CD4-positive, alpha-beta T cell (primary cell): ENCODE data around the gene SASH1. TPM values are rescaled to one million over a fixed set of nuclear protein-coding genes. Genes with fewer than 3 reads are reported as not detected.

Experiments
- ATAC-seq: fragments of 200-7000 bp; cut with Tn5 transposase; one replicate; pipeline ENCODE4 v1.10.0; 2022; ENCODE audit warnings: mild to moderate bottlenecking; ENCODE audit not compliant: poor library complexity
- CTCF ChIA-PET: fragments of 350-600 bp; sonication (Branson Sonifier 250); formaldehyde crosslinking; loops from one replicate; lab custom pipeline; 2021; ENCODE audit warnings: antibody characterized with exemption, inconsistent platforms; lab: Charles Lee
- POLR2A ChIA-PET: fragments of 350-600 bp; sonication (Branson Sonifier 250); formaldehyde crosslinking; loops from one replicate; lab custom pipeline; 2021; ENCODE audit warnings: antibody characterized with exemption, inconsistent platforms; lab: Charles Lee
- DNase-seq, 14 experiments: peaks; one replicate each; pipeline ENCODE4 v3.0.0-alpha.2; 2013 to 2020; ENCODE audit warnings: mixed read lengths in 2 of 14
- H3K27ac ChIP-seq, 2 donors: one replicate each; pipeline versions ENCODE4 v1.5.1 to v1.7.0; 2013; ENCODE audit warnings: low read length in 2 of 2, low read depth in 1 of 2, mild to moderate bottlenecking in 1 of 2
- H3K27me3 ChIP-seq, 2 experiments: 1 replicate in 1 of 2; 2 replicates in 1 of 2; pipeline versions ENCODE4 v1.6.1 to v1.7.0; 2013; ENCODE audit warnings: low read length in 2 of 2, control low read depth in 1 of 2, mild to moderate bottlenecking in 1 of 2, moderate library complexity in 1 of 2; ENCODE audit not compliant: insufficient read depth in 2 of 2, control insufficient read depth in 1 of 2
- H3K36me3 ChIP-seq: one replicate; pipeline ENCODE4 v1.6.1; 2013; ENCODE audit warnings: low read length, control low read depth; ENCODE audit not compliant: insufficient read depth
- H3K4me1 ChIP-seq: one replicate; pipeline ENCODE4 v1.6.1; 2013; ENCODE audit warnings: low read length, control low read depth; ENCODE audit not compliant: insufficient read depth
- H3K4me3 ChIP-seq: one replicate; pipeline ENCODE4 v1.5.1; 2013; ENCODE audit warnings: mild to moderate bottlenecking, low read length, moderate library complexity
- H3K9me3 ChIP-seq, 2 experiments: 1 replicate in 1 of 2; 2 replicates in 1 of 2; pipeline versions ENCODE4 v1.6.1 to v1.7.0; 2013; ENCODE audit warnings: low read length in 2 of 2, mild to moderate bottlenecking in 2 of 2, control low read depth in 1 of 2, moderate library complexity in 1 of 2; ENCODE audit not compliant: control insufficient read depth in 1 of 2, insufficient read depth in 1 of 2
- H3K27ac Mint-ChIP-seq: one replicate; pipeline ENCODE4 v1.8.0; 2020; ENCODE audit warnings: mixed read lengths
- H3K27me3 Mint-ChIP-seq: one replicate; pipeline ENCODE4 v1.8.0; 2021; ENCODE audit warnings: mixed read lengths
- H3K36me3 Mint-ChIP-seq: one replicate; pipeline ENCODE4 v1.8.0; 2021; ENCODE audit warnings: low read depth, mixed read lengths
- H3K4me1 Mint-ChIP-seq: one replicate; pipeline ENCODE4 v1.8.0; 2021; ENCODE audit warnings: low read depth, mixed read lengths
- H3K4me3 Mint-ChIP-seq: one replicate; pipeline ENCODE4 v1.8.0; 2020; ENCODE audit warnings: mild to moderate bottlenecking, mixed read lengths
- H3K9me3 Mint-ChIP-seq: one replicate; pipeline ENCODE4 v1.8.0; 2020; ENCODE audit warnings: mixed read lengths
- CTCF ChIP-seq: fragments of 200-600 bp; IDR thresholded peaks from one replicate; pipeline ENCODE4 v1.8.0; 2022; ENCODE audit warnings: antibody characterized with exemption, mild to moderate bottlenecking
- intact Hi-C, 2 experiments: fragments of 100-400 bp; cut with DNase I in 1 of 2; cut with micrococcal nuclease in 1 of 2; formaldehyde crosslinking; loops; one replicate each; pipeline versions ENCODE4 v1.15.1 to v1.9.0; 2023 to 2025; cut with DNase I, micrococcal nuclease
- total RNA-seq, 174 experiments: library from RNA in 2 of 174; stranded (reverse) in 2 of 174; gene quantifications; one replicate each; pipeline ENCODE4 v1.2.3 and lab custom pipeline; 2021 to 2026

The SASH1 gene
- total RNA-seq, 2 experiments from 2014 or later: 0.58 to 0.75 TPM

DNA sequence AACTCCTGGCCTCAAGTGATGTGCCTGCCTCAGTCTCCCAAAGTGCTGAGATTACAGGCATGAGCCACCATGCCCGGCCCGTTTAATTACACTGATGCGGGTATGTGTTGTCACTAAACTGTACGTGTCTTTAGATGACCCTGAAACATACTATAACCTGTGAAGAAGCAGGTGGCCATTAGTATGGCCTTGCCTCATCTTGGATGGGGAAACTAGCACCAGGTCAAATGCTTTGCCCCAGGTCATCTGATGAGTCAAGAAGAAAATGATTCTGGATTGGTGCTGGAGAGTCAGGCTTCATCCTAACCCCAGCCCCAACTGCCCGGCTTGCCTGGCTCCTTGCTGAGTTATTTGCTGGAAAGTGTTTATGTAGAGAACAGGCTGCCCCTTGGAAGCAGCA, 2.9 kb upstream of the SASH1 start:
- no peak overlapping the region for H3K4me3 Mint-ChIP-seq
- Histone ChIP-seq H3K27me3 (peaks cover 28 to 30% of the 10 kb centered on the region in 2 experiments), H3K4me1 (peaks cover 9% of the 10 kb centered on the region), H3K9me3 (peaks cover 0 to 5% of the 10 kb centered on the region in 2 experiments), H3K36me3 (no peaks in the 10 kb centered on the region), H3K27ac (no peak overlapping the region), H3K4me3 (no peak overlapping the region)
- ATAC-seq: no peak
- DNase-seq: no peak
- intact Hi-C loops: no loop called here
- ChIA-PET CTCF (no interaction called here), POLR2A (no interaction called here)
- no peaks in the 10 kb centered on the region for H3K9me3 Mint-ChIP-seq
- no peaks in the 10 kb centered on the region for H3K36me3 Mint-ChIP-seq
- peaks cover 40% of the 10 kb centered on the region for H3K27me3 Mint-ChIP-seq
- no peak overlapping the region for H3K27ac Mint-ChIP-seq
- peaks cover 7% of the 10 kb centered on the region for H3K4me1 Mint-ChIP-seq
- no peak for TF ChIP-seq CTCF

DNA sequence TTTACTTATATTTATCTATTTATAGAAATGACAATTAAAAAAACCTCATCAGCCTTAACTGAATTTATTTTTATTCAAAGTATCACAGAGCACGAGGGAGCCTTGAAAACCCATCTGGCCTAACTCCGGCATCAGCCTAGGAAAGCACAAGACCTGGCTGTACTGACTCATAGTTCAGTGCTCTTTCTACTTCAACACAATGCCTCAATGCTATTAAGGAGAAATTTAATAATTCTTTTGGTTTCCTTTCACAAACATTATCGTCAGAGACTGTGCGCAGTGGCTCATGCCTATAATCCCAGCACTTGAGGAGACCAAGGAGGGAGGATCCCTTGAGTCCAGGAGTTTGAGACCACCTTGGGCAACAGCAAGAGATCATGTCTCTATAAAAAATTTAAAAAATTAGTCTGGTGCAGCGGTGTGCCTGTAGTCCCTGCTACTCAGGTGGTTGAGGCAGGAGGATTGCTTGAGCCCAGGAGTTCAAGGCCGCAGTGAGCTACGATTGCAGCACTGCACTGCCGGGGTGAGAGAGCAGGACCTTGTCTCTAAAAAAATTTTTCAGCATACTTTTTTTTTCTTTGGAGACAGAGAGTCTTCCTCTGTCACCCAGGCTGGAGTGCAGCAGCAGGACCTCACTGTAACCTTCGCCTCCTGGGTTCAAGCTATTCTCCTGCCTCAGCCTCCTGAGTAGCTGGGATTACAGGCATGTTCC, 1.9 kb upstream of the SASH1 start:
- H3K4me1 Mint-ChIP-seq: peaks cover 7% of the 10 kb centered on the region
- peaks cover 0 to 5% of the 10 kb centered on the region in 2 experiments for H3K9me3 ChIP-seq
- H3K9me3 Mint-ChIP-seq: no peaks in the 10 kb centered on the region
- no peaks in the 10 kb centered on the region for H3K36me3 Mint-ChIP-seq
- TF ChIP-seq CTCF: no peak
- H3K27me3 Mint-ChIP-seq: peaks cover 44% of the 10 kb centered on the region
- H3K27me3 ChIP-seq: peaks cover 28 to 40% of the 10 kb centered on the region in 2 experiments
- no peak overlapping the region for H3K27ac Mint-ChIP-seq
- intact Hi-C loops: no loop called here
- ChIA-PET POLR2A (no interaction called here), CTCF (no interaction called here)
- H3K4me3 Mint-ChIP-seq: no peak overlapping the region
- no peaks in the 10 kb centered on the region for H3K36me3 ChIP-seq
- DNase-seq: no peak
- no peak overlapping the region for H3K4me3 ChIP-seq
- no peak overlapping the region for H3K27ac ChIP-seq
- H3K4me1 ChIP-seq: peaks cover 9% of the 10 kb centered on the region
- no peak for ATAC-seq

GRCh38 chr6:148342100-148342349, 613 bp upstream of the SASH1 start:
- TF ChIP-seq CTCF: no peak
- peak overlapping the region; percentile 82 for H3K4me3 Mint-ChIP-seq
- POLR2A ChIA-PET: no interaction called here
- H3K27ac ChIP-seq: no peak overlapping the region
- no peak for ATAC-seq
- H3K4me1 ChIP-seq: peaks cover 9% of the 10 kb centered on the region
- peaks cover 0 to 5% of the 10 kb centered on the region in 2 experiments for H3K9me3 ChIP-seq
- no peak for DNase-seq
- H3K4me3 ChIP-seq: peak overlapping the region; percentile 56
- no peaks in the 10 kb centered on the region for H3K9me3 Mint-ChIP-seq
- peaks cover 28 to 51% of the 10 kb centered on the region in 2 experiments for H3K27me3 ChIP-seq
- H3K27me3 Mint-ChIP-seq: peaks cover 50% of the 10 kb centered on the region
- CTCF ChIA-PET: no interaction called here
- no peaks in the 10 kb centered on the region for H3K36me3 ChIP-seq
- no peak overlapping the region for H3K27ac Mint-ChIP-seq
- H3K4me1 Mint-ChIP-seq: peaks cover 7% of the 10 kb centered on the region
- intact Hi-C loops: no loop called here
- no peaks in the 10 kb centered on the region for H3K36me3 Mint-ChIP-seq
